GM20000 (cell line): ENCODE results near the gene HDX.
"Not testable (repeated sequence)": the region's sequence is repeated elsewhere in the genome, so short reads cannot be mapped to it uniquely, and the experiment has no call there.

Source experiments
- DNase-seq: peaks from one replicate; pipeline ENCODE4 v3.0.0; 2012; ENCODE audit warnings: low spot score
- CTCF ChIP-seq: IDR thresholded peaks from 2 replicates; pipeline ENCODE4 v1.5.1; 2012; ENCODE audit warnings: mild to moderate bottlenecking, control low read depth; ENCODE audit errors: extremely low read depth, missing control alignments

The HDX gene

GRCh38 chrX:84335121-84335520, 167.1 kb downstream of the HDX start:
- no peak for TF ChIP-seq CTCF
- DNase-seq, result no peak

GRCh38 chrX:84322083-84322827, 180.0 kb downstream of the HDX start:
- no peak for DNase-seq

GRCh38 chrX:84320614-84321013, 181.6 kb downstream of the HDX start:
- DNase-seq, result no peak
- TF ChIP-seq CTCF, result no peak

More at GRCh38 chrX:84322083-84322827, 180.0 kb downstream of the HDX start:
- no peak for TF ChIP-seq CTCF

GRCh38 chrX:84320023-84320422, 182.2 kb downstream of the HDX start:
- DNase-seq, result no peak
- TF ChIP-seq CTCF, result no peak

- TF ChIP-seq CTCF, result no peak
These were observed 183.6 kb downstream of the HDX start for GRCh38 chrX:84318661-84319060.

GRCh38 chrX:84315946-84316345, 186.3 kb downstream of the HDX start:
- not testable (repeated sequence) for DNase-seq

More at GRCh38 chrX:84318661-84319060, 183.6 kb downstream of the HDX start:
- DNase-seq, result no peak
